ENCODE results near the gene SHF. TPM values are rescaled to one million over a fixed set of nuclear protein-coding genes. Genes with fewer than 3 reads are reported as not detected.

Gene SHF
- total RNA-seq, 1 donor from 2014 or later, result 8.4 TPM

- Histone ChIP-seq H3K27ac (ENCODE audit: low read depth, low read length) (no peak overlapping the region), H3K36me3 (ENCODE audit: control insufficient read depth in 3 of 3, insufficient read depth in 3 of 3, low read length in 3 of 3) (no peaks in the 10 kb centered on the region), H3K27me3 (ENCODE audit: control insufficient read depth in 3 of 3, insufficient read depth in 3 of 3, low read length in 3 of 3) (peaks cover 59 to 65% (median 62%) of the 10 kb centered on the region in 3 donors), H3K9me3 (ENCODE audit: control insufficient read depth in 3 of 3, low read length in 3 of 3) (no peaks in the 10 kb centered on the region), H3K4me1 (ENCODE audit: control insufficient read depth in 3 of 3, insufficient read depth in 3 of 3, low read length in 3 of 3) (peaks cover 5 to 7% (median 5%) of the 10 kb centered on the region in 3 donors), H3K4me3 (ENCODE audit: low read length in 3 of 3) (peak overlapping the region in 1 of 3 donors; percentile 14), H3K9ac (ENCODE audit: low read depth in 1 of 3, low read length in 3 of 3) (no peak overlapping the region)
Measured at GRCh38 chr15:45130291-45131000, 57.3 kb downstream of the SHF start.

GRCh38 chr15:45129651-45130129, 58.1 kb downstream of the SHF start, which contains the start of the genes DUOX1 and DUOXA1:
DUOX1 (plus strand) TSS chr15:45129994; CDS start chr15:45131967, 1,973 bp downstream.
DUOXA1 (minus strand) TSS chr15:45129879; CDS start chr15:45123014, 6,865 bp downstream.
- Histone ChIP-seq H3K27me3 (ENCODE audit: control insufficient read depth in 3 of 3, insufficient read depth in 3 of 3, low read length in 3 of 3) (peaks cover 54 to 66% (median 62%) of the 10 kb centered on the region in 3 donors), H3K9me3 (ENCODE audit: control insufficient read depth in 3 of 3, low read length in 3 of 3) (no peaks in the 10 kb centered on the region), H3K4me1 (ENCODE audit: control insufficient read depth in 3 of 3, insufficient read depth in 3 of 3, low read length in 3 of 3) (peaks cover under 1 to 2% (median 2%) of the 10 kb centered on the region in 3 donors), H3K36me3 (ENCODE audit: control insufficient read depth in 3 of 3, insufficient read depth in 3 of 3, low read length in 3 of 3) (no peaks in the 10 kb centered on the region), H3K27ac (ENCODE audit: low read depth, low read length) (no peak within 1 kb of the TSS), H3K9ac (ENCODE audit: low read depth in 1 of 3, low read length in 3 of 3) (no peak within 1 kb of the TSS), H3K4me3 (ENCODE audit: low read length in 3 of 3) (peak within 1 kb of the TSS in 2 of 3 donors; percentile 49 to 60)

- no peaks in the 10 kb centered on the region for H3K36me3 ChIP-seq (ENCODE audit: control insufficient read depth in 3 of 3, insufficient read depth in 3 of 3, low read length in 3 of 3)
- peaks cover 48 to 62% (median 56%) of the 10 kb centered on the region in 3 donors for H3K27me3 ChIP-seq (ENCODE audit: control insufficient read depth in 3 of 3, insufficient read depth in 3 of 3, low read length in 3 of 3)
- no peaks in the 10 kb centered on the region for H3K9me3 ChIP-seq (ENCODE audit: control insufficient read depth in 3 of 3, low read length in 3 of 3)
- H3K4me3 ChIP-seq (ENCODE audit: low read length in 3 of 3), result peak overlapping the region in 2 of 3 donors; percentile 49 to 60
- H3K9ac ChIP-seq (ENCODE audit: low read depth in 1 of 3, low read length in 3 of 3), result no peak overlapping the region
- no peak overlapping the region for H3K27ac ChIP-seq (ENCODE audit: low read depth, low read length)
- H3K4me1 ChIP-seq (ENCODE audit: control insufficient read depth in 3 of 3, insufficient read depth in 3 of 3, low read length in 3 of 3), result no peaks in the 10 kb centered on the region
Measured at GRCh38 chr15:45128971-45129639, 58.7 kb downstream of the SHF start.

GRCh38 chr15:45126535-45127158, 61.1 kb downstream of the SHF start:
- no peaks in the 10 kb centered on the region for H3K36me3 ChIP-seq (ENCODE audit: control insufficient read depth in 3 of 3, insufficient read depth in 3 of 3, low read length in 3 of 3)
- no peak overlapping the region for H3K27ac ChIP-seq (ENCODE audit: low read depth, low read length)
- no peaks in the 10 kb centered on the region for H3K9me3 ChIP-seq (ENCODE audit: control insufficient read depth in 3 of 3, low read length in 3 of 3)
- H3K4me3 ChIP-seq (ENCODE audit: low read length in 3 of 3), result no peak overlapping the region
- H3K4me1 ChIP-seq (ENCODE audit: control insufficient read depth in 3 of 3, insufficient read depth in 3 of 3, low read length in 3 of 3), result no peaks in the 10 kb centered on the region
- no peak overlapping the region for H3K9ac ChIP-seq (ENCODE audit: low read depth in 1 of 3, low read length in 3 of 3)
- H3K27me3 ChIP-seq (ENCODE audit: control insufficient read depth in 3 of 3, insufficient read depth in 3 of 3, low read length in 3 of 3), result peaks cover 43 to 54% (median 53%) of the 10 kb centered on the region in 3 donors

- Histone ChIP-seq H3K4me3 (ENCODE audit: low read length in 3 of 3) (no peak overlapping the region), H3K36me3 (ENCODE audit: control insufficient read depth in 3 of 3, insufficient read depth in 3 of 3, low read length in 3 of 3) (no peaks in the 10 kb centered on the region), H3K4me1 (ENCODE audit: control insufficient read depth in 3 of 3, insufficient read depth in 3 of 3, low read length in 3 of 3) (no peaks in the 10 kb centered on the region), H3K27me3 (ENCODE audit: control insufficient read depth in 3 of 3, insufficient read depth in 3 of 3, low read length in 3 of 3) (peaks cover 30 to 54% (median 52%) of the 10 kb centered on the region in 3 donors), H3K9me3 (ENCODE audit: control insufficient read depth in 3 of 3, low read length in 3 of 3) (no peaks in the 10 kb centered on the region), H3K9ac (ENCODE audit: low read depth in 1 of 3, low read length in 3 of 3) (no peak overlapping the region), H3K27ac (ENCODE audit: low read depth, low read length) (no peak overlapping the region)
Measured at GRCh38 chr15:45123397-45123796, 64.4 kb downstream of the SHF start.

- no peaks in the 10 kb centered on the region for H3K9me3 ChIP-seq (ENCODE audit: control insufficient read depth in 3 of 3, low read length in 3 of 3)
- H3K36me3 ChIP-seq (ENCODE audit: control insufficient read depth in 3 of 3, insufficient read depth in 3 of 3, low read length in 3 of 3), result no peaks in the 10 kb centered on the region
- peaks cover 26 to 51% (median 48%) of the 10 kb centered on the region in 3 donors for H3K27me3 ChIP-seq (ENCODE audit: control insufficient read depth in 3 of 3, insufficient read depth in 3 of 3, low read length in 3 of 3)
- H3K4me1 ChIP-seq (ENCODE audit: control insufficient read depth in 3 of 3, insufficient read depth in 3 of 3, low read length in 3 of 3), result peaks cover 2 to 3% (median 2%) of the 10 kb centered on the region in 3 donors
- no peak overlapping the region for H3K9ac ChIP-seq (ENCODE audit: low read depth in 1 of 3, low read length in 3 of 3)
- H3K4me3 ChIP-seq (ENCODE audit: low read length in 3 of 3), result no peak overlapping the region
- H3K27ac ChIP-seq (ENCODE audit: low read depth, low read length), result no peak overlapping the region
Measured at GRCh38 chr15:45122719-45123118, 65.0 kb downstream of the SHF start.

- peaks cover 31 to 59% (median 51%) of the 10 kb centered on the region in 3 donors for H3K27me3 ChIP-seq (ENCODE audit: control insufficient read depth in 3 of 3, insufficient read depth in 3 of 3, low read length in 3 of 3)
- H3K9ac ChIP-seq (ENCODE audit: low read depth in 1 of 3, low read length in 3 of 3), result no peak overlapping the region
- peaks cover 6 to 9% (median 9%) of the 10 kb centered on the region in 3 donors for H3K4me1 ChIP-seq (ENCODE audit: control insufficient read depth in 3 of 3, insufficient read depth in 3 of 3, low read length in 3 of 3)
Measured at GRCh38 chr15:45121706-45122417, 65.9 kb downstream of the SHF start.

GRCh38 chr15:45121020-45121419, 66.7 kb downstream of the SHF start:
- Histone ChIP-seq H3K4me3 (ENCODE audit: low read length in 3 of 3) (no peak overlapping the region), H3K27me3 (ENCODE audit: control insufficient read depth in 3 of 3, insufficient read depth in 3 of 3, low read length in 3 of 3) (peaks cover 40 to 64% (median 59%) of the 10 kb centered on the region in 3 donors), H3K36me3 (ENCODE audit: control insufficient read depth in 3 of 3, insufficient read depth in 3 of 3, low read length in 3 of 3) (no peaks in the 10 kb centered on the region), H3K4me1 (ENCODE audit: control insufficient read depth in 3 of 3, insufficient read depth in 3 of 3, low read length in 3 of 3) (peaks cover 11 to 16% (median 12%) of the 10 kb centered on the region in 3 donors), H3K9ac (ENCODE audit: low read depth in 1 of 3, low read length in 3 of 3) (no peak overlapping the region), H3K27ac (ENCODE audit: low read depth, low read length) (no peak overlapping the region), H3K9me3 (ENCODE audit: control insufficient read depth in 3 of 3, low read length in 3 of 3) (no peaks in the 10 kb centered on the region)

More at GRCh38 chr15:45121706-45122417, 65.9 kb downstream of the SHF start:
- H3K27ac ChIP-seq (ENCODE audit: low read depth, low read length), result no peak overlapping the region
- H3K4me3 ChIP-seq (ENCODE audit: low read length in 3 of 3), result no peak overlapping the region
- H3K9me3 ChIP-seq (ENCODE audit: control insufficient read depth in 3 of 3, low read length in 3 of 3), result no peaks in the 10 kb centered on the region
- no peaks in the 10 kb centered on the region for H3K36me3 ChIP-seq (ENCODE audit: control insufficient read depth in 3 of 3, insufficient read depth in 3 of 3, low read length in 3 of 3)
